Neural progenitor cell (in vitro differentiated cells): ENCODE measurements around the gene SLC24A1. TPM values are rescaled to one million over a fixed set of nuclear protein-coding genes. Genes with fewer than 3 reads are reported as not detected.

Experiments
- DNase-seq: peaks from one replicate; pipeline ENCODE4 v3.0.0-alpha.2; 2016; ENCODE audit warnings: low spot score
- H2AFZ ChIP-seq: fragments of 200-600 bp; sonication (generic); replicated peaks from 2 replicates; pipeline ENCODE4 v1.6.1; 2016; ENCODE audit warnings: antibody characterized with exemption
- H3F3A ChIP-seq: fragments of 200-600 bp; sonication (generic); 2 replicates; pipeline ENCODE4 v1.6.1; 2016; ENCODE audit warnings: antibody characterized with exemption, low read depth
- H3K27ac ChIP-seq: fragments of 200-600 bp; sonication (generic); 2 replicates; pipeline ENCODE4 v1.5.1; 2016; ENCODE audit warnings: mild to moderate bottlenecking
- H3K27me3 ChIP-seq: fragments of 200-600 bp; sonication (generic); 2 replicates; pipeline ENCODE4 v1.6.1; 2016; ENCODE audit warnings: mild to moderate bottlenecking, moderate library complexity
- H3K36me3 ChIP-seq: fragments of 200-600 bp; sonication (generic); 2 replicates; pipeline ENCODE4 v1.5.1; 2016
- H3K4me1 ChIP-seq: fragments of 200-600 bp; sonication (generic); 2 replicates; pipeline ENCODE4 v1.6.1; 2016; ENCODE audit warnings: mixed run types
- H3K4me2 ChIP-seq: fragments of 200-600 bp; sonication (generic); 2 replicates; pipeline ENCODE4 v1.6.1; 2016
- H3K4me3 ChIP-seq: fragments of 200-600 bp; sonication (generic); 2 replicates; pipeline ENCODE4 v1.5.1; 2016
- H3K79me2 ChIP-seq: fragments of 200-600 bp; sonication (generic); 2 replicates; pipeline ENCODE4 v1.6.1; 2016; ENCODE audit warnings: low read depth
- H3K9ac ChIP-seq: fragments of 200-600 bp; sonication (generic); 2 replicates; pipeline ENCODE4 v1.6.1; 2016
- H3K9me3 ChIP-seq: fragments of 200-600 bp; sonication (generic); 2 replicates; pipeline ENCODE4 v1.5.1; 2016; ENCODE audit warnings: low read depth
- H4K20me1 ChIP-seq: fragments of 200-600 bp; sonication (generic); 2 replicates; pipeline ENCODE4 v1.6.1; 2016; ENCODE audit warnings: low read depth
- H3K27ac Mint-ChIP-seq: 3 replicates; pipeline ENCODE4 v1.8.0; 2021; ENCODE audit warnings: mixed read lengths
- H3K27me3 Mint-ChIP-seq: 2 replicates; pipeline ENCODE4 v1.8.0; 2022; ENCODE audit warnings: low read depth, mild to moderate bottlenecking, inconsistent platforms, moderate library complexity, mixed read lengths; ENCODE audit not compliant: insufficient read depth
- H3K36me3 Mint-ChIP-seq: 3 replicates; pipeline ENCODE4 v1.8.0; 2021; ENCODE audit warnings: mixed read lengths
- H3K4me1 Mint-ChIP-seq: 3 replicates; pipeline ENCODE4 v1.8.0; 2021; ENCODE audit warnings: mixed read lengths
- H3K4me3 Mint-ChIP-seq: 3 replicates; pipeline ENCODE4 v1.8.0; 2021; ENCODE audit warnings: mild to moderate bottlenecking, moderate library complexity, mixed read lengths
- H3K9me3 Mint-ChIP-seq: 3 replicates; pipeline ENCODE4 v1.8.0; 2020; ENCODE audit warnings: mixed read lengths
- EZH2 ChIP-seq: fragments of 200-600 bp; sonication (generic); IDR thresholded peaks from 2 replicates; pipeline ENCODE4 v1.6.1; 2017; ENCODE audit warnings: antibody characterized with exemption, mild to moderate bottlenecking, moderate library complexity
- EZH2phosphoT487 ChIP-seq: fragments of 200-600 bp; sonication (generic); IDR thresholded peaks from 2 replicates; pipeline ENCODE4 v1.6.1; 2017; ENCODE audit warnings: antibody characterized with exemption
- total RNA-seq: library from RNA; depleted of rRNA; stranded (reverse); fragments of >200 nt; gene quantifications from 2 replicates; pipeline ENCODE4 v1.2.3, GENCODE V29; 2015; ENCODE audit warnings: low replicate concordance
- TF ChIP-seq, protein P1 (sequence below): fragments of 200-600 bp; sonication (generic); IDR thresholded peaks from 2 replicates; pipeline ENCODE4 v1.5.1; 2017; ENCODE audit warnings: antibody characterized with exemption, mild to moderate bottlenecking

SLC24A1 gene
- total RNA-seq, 1 donor from 2014 or later: 10.6 TPM

DNA sequence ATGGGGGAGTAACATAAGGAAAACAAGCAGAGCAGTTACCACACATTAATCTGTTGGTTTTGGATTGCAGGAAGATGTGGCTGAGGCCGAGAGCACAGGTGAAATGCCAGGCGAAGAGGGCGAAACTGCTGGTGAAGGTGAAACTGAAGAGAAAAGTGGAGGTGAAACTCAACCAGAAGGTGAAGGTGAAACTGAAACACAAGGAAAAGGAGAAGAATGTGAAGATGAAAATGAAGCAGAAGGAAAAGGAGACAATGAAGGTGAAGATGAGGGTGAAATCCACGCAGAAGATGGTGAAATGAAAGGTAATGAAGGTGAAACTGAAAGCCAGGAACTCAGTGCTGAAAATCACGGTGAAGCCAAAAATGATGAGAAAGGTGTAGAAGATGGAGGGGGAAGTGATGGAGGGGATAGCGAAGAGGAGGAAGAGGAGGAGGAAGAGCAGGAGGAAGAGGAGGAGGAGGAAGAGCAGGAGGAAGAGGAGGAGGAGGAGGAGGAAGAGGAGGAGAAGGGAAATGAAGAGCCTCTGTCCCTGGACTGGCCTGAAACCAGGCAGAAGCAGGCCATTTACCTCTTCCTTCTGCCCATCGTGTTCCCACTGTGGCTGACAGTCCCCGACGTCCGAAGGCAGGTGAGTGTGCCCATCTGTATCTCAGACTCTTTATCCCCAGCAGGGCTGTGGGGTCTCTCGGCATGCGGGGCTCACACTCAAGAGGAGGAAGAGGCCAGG is 28.7 kb downstream of the SLC24A1 start:
- no peaks in the 10 kb centered on the region for H3K9me3 Mint-ChIP-seq
- TF ChIP-seq EZH2phosphoT487 (no peak), EZH2 (no peak)
- TF ChIP-seq, protein P1, sequence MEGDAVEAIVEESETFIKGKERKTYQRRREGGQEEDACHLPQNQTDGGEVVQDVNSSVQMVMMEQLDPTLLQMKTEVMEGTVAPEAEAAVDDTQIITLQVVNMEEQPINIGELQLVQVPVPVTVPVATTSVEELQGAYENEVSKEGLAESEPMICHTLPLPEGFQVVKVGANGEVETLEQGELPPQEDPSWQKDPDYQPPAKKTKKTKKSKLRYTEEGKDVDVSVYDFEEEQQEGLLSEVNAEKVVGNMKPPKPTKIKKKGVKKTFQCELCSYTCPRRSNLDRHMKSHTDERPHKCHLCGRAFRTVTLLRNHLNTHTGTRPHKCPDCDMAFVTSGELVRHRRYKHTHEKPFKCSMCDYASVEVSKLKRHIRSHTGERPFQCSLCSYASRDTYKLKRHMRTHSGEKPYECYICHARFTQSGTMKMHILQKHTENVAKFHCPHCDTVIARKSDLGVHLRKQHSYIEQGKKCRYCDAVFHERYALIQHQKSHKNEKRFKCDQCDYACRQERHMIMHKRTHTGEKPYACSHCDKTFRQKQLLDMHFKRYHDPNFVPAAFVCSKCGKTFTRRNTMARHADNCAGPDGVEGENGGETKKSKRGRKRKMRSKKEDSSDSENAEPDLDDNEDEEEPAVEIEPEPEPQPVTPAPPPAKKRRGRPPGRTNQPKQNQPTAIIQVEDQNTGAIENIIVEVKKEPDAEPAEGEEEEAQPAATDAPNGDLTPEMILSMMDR: no peak
- H3K27ac ChIP-seq: no peak overlapping the region
- H3K9me3 ChIP-seq: no peaks in the 10 kb centered on the region
- H3K27me3 Mint-ChIP-seq: no peaks in the 10 kb centered on the region
- H3K36me3 ChIP-seq: no peaks in the 10 kb centered on the region
- DNase-seq: no peak
- no peaks in the 10 kb centered on the region for H3K79me2 ChIP-seq
- no peak overlapping the region for H2AFZ ChIP-seq
- H3K27ac Mint-ChIP-seq: no peak overlapping the region
- peaks cover 3% of the 10 kb centered on the region for H3K36me3 Mint-ChIP-seq
- H3K4me1 Mint-ChIP-seq: no peaks in the 10 kb centered on the region
- H3K4me3 Mint-ChIP-seq: no peak overlapping the region
- no peaks in the 10 kb centered on the region for H3F3A ChIP-seq
- no peak overlapping the region for H3K4me3 ChIP-seq
- H3K4me2 ChIP-seq: no peak overlapping the region
- no peaks in the 10 kb centered on the region for H3K4me1 ChIP-seq
- H3K9ac ChIP-seq: no peak overlapping the region
- H3K27me3 ChIP-seq: no peaks in the 10 kb centered on the region
- H4K20me1 ChIP-seq: no peaks in the 10 kb centered on the region

DNA sequence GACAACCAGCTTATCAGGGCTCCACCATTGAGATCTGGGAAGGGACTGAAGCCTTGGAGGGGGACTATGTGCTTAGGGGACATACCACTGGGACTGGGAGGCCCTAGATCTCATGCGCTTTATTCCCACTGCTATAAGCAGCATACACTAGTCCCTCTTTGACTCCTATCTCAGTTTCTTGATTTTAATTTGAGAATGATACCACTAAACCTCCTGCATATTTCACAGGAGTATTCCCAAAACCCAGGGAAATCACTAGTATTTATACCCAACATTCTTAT is 29.2 kb downstream of the SLC24A1 start:
- Histone ChIP-seq H3K4me1 (no peaks in the 10 kb centered on the region), H3K27ac (no peak overlapping the region), H3K9ac (no peak overlapping the region), H3K4me2 (no peak overlapping the region), H2AFZ (no peak overlapping the region), H4K20me1 (no peaks in the 10 kb centered on the region), H3K36me3 (no peaks in the 10 kb centered on the region), H3K4me3 (no peak overlapping the region), H3K9me3 (no peaks in the 10 kb centered on the region), H3K27me3 (no peaks in the 10 kb centered on the region), H3F3A (no peaks in the 10 kb centered on the region), H3K79me2 (no peaks in the 10 kb centered on the region)
- no peaks in the 10 kb centered on the region for H3K4me1 Mint-ChIP-seq
- no peak overlapping the region for H3K27ac Mint-ChIP-seq
- TF ChIP-seq, protein P1: no peak
- TF ChIP-seq EZH2phosphoT487 (no peak), EZH2 (no peak)
- H3K9me3 Mint-ChIP-seq: no peaks in the 10 kb centered on the region
- no peak for DNase-seq
- H3K27me3 Mint-ChIP-seq: no peaks in the 10 kb centered on the region
- peaks cover 3% of the 10 kb centered on the region for H3K36me3 Mint-ChIP-seq
- H3K4me3 Mint-ChIP-seq: no peak overlapping the region

DNA sequence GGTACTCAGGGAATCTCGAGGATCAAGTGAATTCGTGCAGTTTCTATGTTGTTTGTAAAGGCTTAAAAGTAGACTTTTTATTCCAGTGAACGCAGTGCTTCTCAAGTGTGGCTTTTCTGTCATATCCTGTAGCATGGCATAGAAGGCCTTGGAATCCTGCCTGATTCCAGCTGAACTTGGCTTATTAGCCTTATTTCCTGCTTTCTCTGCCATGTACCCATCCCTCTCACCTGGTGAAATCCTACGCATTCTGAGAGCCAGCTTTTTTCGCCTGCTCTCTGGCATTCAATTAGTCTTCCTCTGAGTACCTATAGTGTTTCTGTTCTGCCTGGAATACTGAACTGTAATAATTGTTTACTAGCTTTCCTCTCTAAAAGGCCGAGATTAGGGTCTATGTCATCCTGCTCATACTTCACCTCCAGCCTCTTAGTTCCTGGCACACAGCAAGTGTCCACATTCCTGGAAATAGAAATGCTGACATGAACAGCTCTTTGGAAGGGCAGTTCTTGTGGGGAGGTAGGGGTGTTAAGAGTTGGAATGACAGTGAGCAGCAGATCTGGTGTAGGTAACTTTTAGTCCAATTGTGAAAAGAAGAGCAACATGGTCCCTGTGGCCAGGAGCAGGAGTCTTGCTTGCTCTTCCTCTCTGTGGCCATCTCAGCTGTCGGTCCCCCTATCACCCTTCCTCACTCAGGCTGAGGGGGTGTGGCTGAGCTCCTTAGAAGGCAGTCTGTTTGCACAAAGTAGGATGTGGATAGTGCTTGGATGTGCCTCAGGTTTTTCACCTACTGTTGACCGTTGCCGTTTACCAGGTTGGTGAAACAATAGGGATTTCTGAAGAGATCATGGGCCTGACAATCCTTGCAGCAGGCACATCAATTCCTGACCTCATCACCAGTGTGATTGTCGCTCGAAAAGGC is 30.4 kb downstream of the SLC24A1 start:
- Histone ChIP-seq H3F3A (no peaks in the 10 kb centered on the region), H3K9me3 (no peaks in the 10 kb centered on the region), H4K20me1 (no peaks in the 10 kb centered on the region), H3K79me2 (no peaks in the 10 kb centered on the region), H3K4me2 (no peak overlapping the region), H3K4me1 (no peaks in the 10 kb centered on the region), H3K9ac (no peak overlapping the region), H3K4me3 (no peak overlapping the region), H3K36me3 (no peaks in the 10 kb centered on the region), H3K27ac (no peak overlapping the region), H2AFZ (no peak overlapping the region), H3K27me3 (no peaks in the 10 kb centered on the region)
- no peak for DNase-seq
- peaks cover 3% of the 10 kb centered on the region for H3K36me3 Mint-ChIP-seq
- H3K9me3 Mint-ChIP-seq: no peaks in the 10 kb centered on the region
- H3K27me3 Mint-ChIP-seq: no peaks in the 10 kb centered on the region
- H3K4me3 Mint-ChIP-seq: no peak overlapping the region
- no peak for TF ChIP-seq EZH2phosphoT487
- TF ChIP-seq, protein P1: no peak
- TF ChIP-seq EZH2: no peak
- H3K4me1 Mint-ChIP-seq: no peaks in the 10 kb centered on the region
- H3K27ac Mint-ChIP-seq: no peak overlapping the region
